HUES6 (cell line): ENCODE results near the gene MDM2.
"Not testable (repeated sequence)": the region's sequence is repeated elsewhere in the genome, so short reads cannot be mapped to it uniquely, and the experiment has no call there.

ENCODE experiments used
- H3K27ac ChIP-seq: 2 replicates; pipeline ENCODE4 v1.7.0; 2013; ENCODE audit warnings: low read depth, mild to moderate bottlenecking, low read length, inconsistent platforms
- H3K27me3 ChIP-seq: 2 replicates; pipeline ENCODE4 v1.6.1; 2013; ENCODE audit warnings: low read length; ENCODE audit not compliant: control insufficient read depth, insufficient read depth
- H3K36me3 ChIP-seq: 2 replicates; pipeline ENCODE4 v1.6.1; 2013; ENCODE audit warnings: low read length; ENCODE audit not compliant: control insufficient read depth, insufficient read depth
- H3K4me1 ChIP-seq: 2 replicates; pipeline ENCODE4 v1.6.1; 2013; ENCODE audit warnings: low read length; ENCODE audit not compliant: control insufficient read depth, insufficient read depth
- H3K4me3 ChIP-seq: 2 replicates; pipeline ENCODE4 v1.5.1; 2013; ENCODE audit warnings: low read depth, low read length
- H3K9ac ChIP-seq: one replicate; pipeline ENCODE4 v1.6.1; 2013; ENCODE audit warnings: mild to moderate bottlenecking, low read length
- H3K9me3 ChIP-seq: 2 replicates; pipeline ENCODE4 v1.6.1; 2013; ENCODE audit warnings: low read depth, low read length; ENCODE audit not compliant: control insufficient read depth, insufficient read depth

Gene MDM2

GRCh38 chr12:68796399-68796798 lies 11.6 kb upstream of the MDM2 start:
- Histone ChIP-seq H3K9me3 (no peaks in the 10 kb centered on the region), H3K4me3 (no peak overlapping the region), H3K27ac (no peak overlapping the region), H3K9ac (no peak overlapping the region), H3K27me3 (no peaks in the 10 kb centered on the region), H3K4me1 (no peaks in the 10 kb centered on the region), H3K36me3 (no peaks in the 10 kb centered on the region)

GRCh38 chr12:68798882-68799234 lies 9.1 kb upstream of the MDM2 start:
- Histone ChIP-seq H3K27me3 (no peaks in the 10 kb centered on the region), H3K9me3 (no peaks in the 10 kb centered on the region), H3K4me1 (0 out of 2 replicates have a peak, but pooled peaks cover 3% of the 10 kb centered on the region), H3K27ac (no peak overlapping the region), H3K36me3 (no peaks in the 10 kb centered on the region), H3K4me3 (no peak overlapping the region), H3K9ac (no peak overlapping the region)

- H3K4me3 ChIP-seq = no peak overlapping the region
- H3K36me3 ChIP-seq = no peaks in the 10 kb centered on the region
- H3K9me3 ChIP-seq = no peaks in the 10 kb centered on the region
- no peaks in the 10 kb centered on the region for H3K27me3 ChIP-seq
- H3K27ac ChIP-seq = no peak overlapping the region
- H3K4me1 ChIP-seq = peaks cover 17% of the 10 kb centered on the region
- H3K9ac ChIP-seq = no peak overlapping the region
Measured at GRCh38 chr12:68800294-68800693, 7.7 kb upstream of the MDM2 start.

GRCh38 chr12:68801124-68801523 lies 6.9 kb upstream of the MDM2 start:
- H3K27ac ChIP-seq, H3K36me3 ChIP-seq, H3K4me3 ChIP-seq: not testable (repeated sequence)

GRCh38 chr12:68802372-68802745 lies 5.6 kb upstream of the MDM2 start:
- not testable (repeated sequence) for H3K36me3 ChIP-seq, H3K9me3 ChIP-seq, H3K4me3 ChIP-seq, H3K9ac ChIP-seq, H3K27me3 ChIP-seq, H3K27ac ChIP-seq
- peaks cover 24% of the 10 kb centered on the region for H3K4me1 ChIP-seq

More at GRCh38 chr12:68801124-68801523, 6.9 kb upstream of the MDM2 start:
- H3K4me1 ChIP-seq = peaks cover 24% of the 10 kb centered on the region
- not testable (repeated sequence) for H3K27me3 ChIP-seq, H3K9ac ChIP-seq, H3K9me3 ChIP-seq

GRCh38 chr12:68802911-68803651 lies 4.9 kb upstream of the MDM2 start:
- not testable (repeated sequence) for H3K27me3 ChIP-seq, H3K4me3 ChIP-seq, H3K9ac ChIP-seq, H3K36me3 ChIP-seq, H3K9me3 ChIP-seq, H3K27ac ChIP-seq
- peaks cover 24% of the 10 kb centered on the region for H3K4me1 ChIP-seq

- Histone ChIP-seq H3K4me3 (peak overlapping the region; percentile 49; the same call in 1 of the 2 replicates), H3K27ac (no peak overlapping the region)
Measured at GRCh38 chr12:68803948-68804656, 3.9 kb upstream of the MDM2 start.

GRCh38 chr12:68804657-68805591 lies 3.1 kb upstream of the MDM2 start:
- peaks cover 24% of the 10 kb centered on the region for H3K4me1 ChIP-seq
- no peak overlapping the region for H3K27ac ChIP-seq
- H3K9ac ChIP-seq = peak overlapping the region; percentile 1
- H3K27me3 ChIP-seq = no peaks in the 10 kb centered on the region
- H3K4me3 ChIP-seq = peak overlapping the region; percentile 49
- H3K9me3 ChIP-seq = no peaks in the 10 kb centered on the region
- H3K36me3 ChIP-seq = peaks cover 8% of the 10 kb centered on the region; the same call in 1 of the 2 replicates

More at GRCh38 chr12:68803948-68804656, 3.9 kb upstream of the MDM2 start:
- H3K4me1 ChIP-seq = peaks cover 24% of the 10 kb centered on the region
- H3K27me3 ChIP-seq = no peaks in the 10 kb centered on the region
- H3K9ac ChIP-seq = no peak overlapping the region
- no peaks in the 10 kb centered on the region for H3K9me3 ChIP-seq
- H3K36me3 ChIP-seq = no peaks in the 10 kb centered on the region

GRCh38 chr12:68805592-68806120 lies 2.3 kb upstream of the MDM2 start:
- no peaks in the 10 kb centered on the region for H3K9me3 ChIP-seq
- peaks cover 15% of the 10 kb centered on the region for H3K36me3 ChIP-seq
- peaks cover 24% of the 10 kb centered on the region for H3K4me1 ChIP-seq
- no peak overlapping the region for H3K9ac ChIP-seq
- H3K27ac ChIP-seq = no peak overlapping the region
- no peaks in the 10 kb centered on the region for H3K27me3 ChIP-seq
- H3K4me3 ChIP-seq = peak overlapping the region; percentile 49; the same call in 1 of the 2 replicates

- Histone ChIP-seq H3K9ac (no peak overlapping the region), H3K4me3 (peak overlapping the region; percentile 94), H3K27me3 (no peaks in the 10 kb centered on the region), H3K27ac (no peak overlapping the region), H3K9me3 (no peaks in the 10 kb centered on the region), H3K36me3 (peaks cover 25% of the 10 kb centered on the region), H3K4me1 (peaks cover 24% of the 10 kb centered on the region)
Measured at GRCh38 chr12:68806488-68807237, 1.3 kb upstream of the MDM2 start.
